HG03565 (cell line): Measurements from ENCODE around the gene RC3H1.
"Not testable (repeated sequence)": the region's sequence is repeated elsewhere in the genome, so short reads cannot be mapped to it uniquely, and the experiment has no call there.

Experiments used
- ATAC-seq: cut with Tn5 transposase; IDR thresholded peaks from one replicate; pipeline ENCODE4 v1.9.1; 2021; ENCODE audit warnings: mild to moderate bottlenecking, moderate library complexity; ENCODE audit not compliant: unreplicated experiment

The RC3H1 gene, protein sequence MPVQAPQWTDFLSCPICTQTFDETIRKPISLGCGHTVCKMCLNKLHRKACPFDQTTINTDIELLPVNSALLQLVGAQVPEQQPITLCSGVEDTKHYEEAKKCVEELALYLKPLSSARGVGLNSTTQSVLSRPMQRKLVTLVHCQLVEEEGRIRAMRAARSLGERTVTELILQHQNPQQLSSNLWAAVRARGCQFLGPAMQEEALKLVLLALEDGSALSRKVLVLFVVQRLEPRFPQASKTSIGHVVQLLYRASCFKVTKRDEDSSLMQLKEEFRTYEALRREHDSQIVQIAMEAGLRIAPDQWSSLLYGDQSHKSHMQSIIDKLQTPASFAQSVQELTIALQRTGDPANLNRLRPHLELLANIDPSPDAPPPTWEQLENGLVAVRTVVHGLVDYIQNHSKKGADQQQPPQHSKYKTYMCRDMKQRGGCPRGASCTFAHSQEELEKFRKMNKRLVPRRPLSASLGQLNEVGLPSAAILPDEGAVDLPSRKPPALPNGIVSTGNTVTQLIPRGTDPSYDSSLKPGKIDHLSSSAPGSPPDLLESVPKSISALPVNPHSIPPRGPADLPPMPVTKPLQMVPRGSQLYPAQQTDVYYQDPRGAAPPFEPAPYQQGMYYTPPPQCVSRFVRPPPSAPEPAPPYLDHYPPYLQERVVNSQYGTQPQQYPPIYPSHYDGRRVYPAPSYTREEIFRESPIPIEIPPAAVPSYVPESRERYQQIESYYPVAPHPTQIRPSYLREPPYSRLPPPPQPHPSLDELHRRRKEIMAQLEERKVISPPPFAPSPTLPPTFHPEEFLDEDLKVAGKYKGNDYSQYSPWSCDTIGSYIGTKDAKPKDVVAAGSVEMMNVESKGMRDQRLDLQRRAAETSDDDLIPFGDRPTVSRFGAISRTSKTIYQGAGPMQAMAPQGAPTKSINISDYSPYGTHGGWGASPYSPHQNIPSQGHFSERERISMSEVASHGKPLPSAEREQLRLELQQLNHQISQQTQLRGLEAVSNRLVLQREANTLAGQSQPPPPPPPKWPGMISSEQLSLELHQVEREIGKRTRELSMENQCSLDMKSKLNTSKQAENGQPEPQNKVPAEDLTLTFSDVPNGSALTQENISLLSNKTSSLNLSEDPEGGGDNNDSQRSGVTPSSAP

DNA sequence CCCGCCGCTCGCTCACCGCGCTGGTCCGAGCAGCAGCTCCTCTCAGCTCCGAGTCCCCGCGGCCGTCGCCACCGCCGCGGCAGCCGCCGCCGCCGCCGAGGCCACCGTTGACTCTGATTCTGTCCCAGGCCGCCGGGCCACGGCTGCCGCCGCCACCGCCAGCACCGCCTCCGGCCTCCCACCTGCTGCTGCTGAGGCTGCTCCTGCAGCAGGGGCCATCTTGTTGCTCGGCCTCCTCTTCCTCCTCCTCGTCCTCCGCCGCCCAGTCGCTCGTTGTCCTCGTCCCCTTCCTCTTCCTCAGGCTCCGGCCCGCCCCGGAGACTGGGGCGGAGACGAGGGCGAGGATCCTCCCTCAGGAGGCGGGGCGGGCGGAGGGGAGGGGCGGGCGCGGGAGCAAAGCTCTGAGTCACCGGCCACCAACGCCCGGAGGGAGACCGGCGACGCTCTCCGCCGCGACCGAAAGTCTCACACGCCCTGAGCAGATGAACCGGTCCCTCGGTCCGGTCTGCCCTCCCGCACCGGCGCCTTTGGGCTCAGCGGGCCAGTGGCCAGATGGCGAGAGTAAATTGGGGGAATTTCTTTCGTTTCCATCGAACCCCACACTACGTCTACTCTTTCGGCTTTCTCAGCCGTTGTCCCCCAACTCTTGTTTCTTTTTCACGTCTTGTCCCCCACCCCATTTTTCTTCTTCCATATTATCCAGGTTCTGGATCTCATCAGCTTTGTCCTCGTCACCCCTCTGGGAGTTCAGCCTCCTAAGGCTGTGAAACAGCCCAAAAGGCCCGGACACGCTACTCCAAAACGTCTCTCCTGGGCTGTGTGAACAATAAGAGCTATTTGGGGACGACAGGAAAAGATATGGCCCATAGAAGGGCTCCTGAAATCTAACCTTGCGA lies at the start of gene RC3H1:
TSS of gene RC3H1 (minus strand) at position 278 of the 896 bp plus-strand sequence. CDS start 29,372 bp downstream, outside the sequence.
- peak; percentile 78 for ATAC-seq

GRCh38 chr1:174070614-174071013 lies 48.5 kb upstream of the RC3H1 start:
- ATAC-seq = no peak

GRCh38 chr1:174068000-174068399 lies 45.8 kb upstream of the RC3H1 start:
- no peak for ATAC-seq

GRCh38 chr1:174060090-174060489 lies 37.9 kb upstream of the RC3H1 start:
- no peak for ATAC-seq

- ATAC-seq = no peak
These were observed 36.5 kb upstream of the RC3H1 start for GRCh38 chr1:174058624-174059023.

- ATAC-seq = not testable (repeated sequence)
These were observed 34.5 kb upstream of the RC3H1 start for GRCh38 chr1:174056609-174057008.

- not testable (repeated sequence) for ATAC-seq
These were observed 33.6 kb upstream of the RC3H1 start for GRCh38 chr1:174055797-174056196.

- no peak for ATAC-seq
These were observed 31.7 kb upstream of the RC3H1 start for GRCh38 chr1:174053826-174054225.

DNA sequence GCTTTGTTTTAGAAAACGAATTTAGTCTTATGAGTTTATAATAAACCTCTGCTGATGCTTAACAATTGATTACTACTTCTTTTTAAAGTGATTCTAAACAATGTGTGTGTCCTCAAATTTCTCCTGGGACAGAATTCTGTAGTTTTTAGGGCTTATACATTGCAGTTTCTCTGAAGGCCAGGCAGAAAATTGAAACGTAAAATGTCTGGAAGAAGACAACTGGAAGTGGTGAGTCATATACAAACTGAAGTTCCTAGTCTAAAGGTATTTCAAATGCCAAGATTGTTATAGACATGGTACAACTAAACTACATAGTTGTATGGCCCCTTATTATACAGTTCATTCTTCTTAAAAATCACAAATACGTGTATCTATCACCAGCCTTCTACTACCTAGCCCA lies 30.5 kb upstream of the RC3H1 start:
- ATAC-seq = no peak

- no peak for ATAC-seq
These were observed 29.8 kb upstream of the RC3H1 start for GRCh38 chr1:174051956-174052355.

GRCh38 chr1:174049514-174049913 lies 27.4 kb upstream of the RC3H1 start:
- ATAC-seq = no peak

- ATAC-seq = no peak
These were observed 22.5 kb upstream of the RC3H1 start for GRCh38 chr1:174044418-174045222.

GRCh38 chr1:174042509-174042908 lies 20.4 kb upstream of the RC3H1 start:
- ATAC-seq = not testable (repeated sequence)

DNA sequence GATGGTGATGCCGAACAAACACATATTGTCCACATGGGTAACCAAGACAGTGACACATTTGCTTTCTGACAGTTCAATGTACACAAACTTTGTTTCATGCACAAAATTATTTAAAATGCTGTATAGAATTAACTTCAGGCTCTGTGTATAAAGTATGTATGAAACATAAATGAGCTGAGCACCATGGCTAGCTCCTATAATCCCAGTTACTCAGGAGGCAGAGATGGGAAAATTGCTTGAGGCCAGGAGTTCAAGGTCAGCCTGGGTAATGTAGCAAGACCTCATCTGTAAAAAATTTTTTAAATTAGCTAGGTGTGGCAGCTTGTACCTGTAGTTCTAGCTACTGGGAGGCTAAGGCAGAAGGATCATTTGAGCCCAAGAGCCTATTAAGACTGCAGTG lies 19.2 kb upstream of the RC3H1 start:
- ATAC-seq = no peak

DNA sequence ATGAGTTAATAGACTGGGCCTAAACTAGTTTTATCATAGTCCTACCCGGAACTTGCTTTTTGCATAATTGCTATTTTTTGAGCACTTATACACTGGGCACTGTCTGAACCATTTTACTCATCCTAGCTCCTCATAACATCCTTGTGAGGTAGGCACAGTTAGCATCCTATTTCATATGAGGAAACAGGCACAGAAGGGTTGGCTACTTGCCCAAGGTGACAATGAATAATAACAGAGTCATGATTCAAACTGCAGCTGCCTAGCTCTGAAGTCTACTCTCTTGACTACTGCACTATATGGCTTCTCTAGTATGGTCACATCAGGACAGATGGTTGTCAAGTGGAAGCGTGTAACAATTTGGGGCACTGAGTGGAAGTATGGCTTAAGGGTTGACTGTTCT lies 18.2 kb upstream of the RC3H1 start:
- ATAC-seq = no peak

DNA sequence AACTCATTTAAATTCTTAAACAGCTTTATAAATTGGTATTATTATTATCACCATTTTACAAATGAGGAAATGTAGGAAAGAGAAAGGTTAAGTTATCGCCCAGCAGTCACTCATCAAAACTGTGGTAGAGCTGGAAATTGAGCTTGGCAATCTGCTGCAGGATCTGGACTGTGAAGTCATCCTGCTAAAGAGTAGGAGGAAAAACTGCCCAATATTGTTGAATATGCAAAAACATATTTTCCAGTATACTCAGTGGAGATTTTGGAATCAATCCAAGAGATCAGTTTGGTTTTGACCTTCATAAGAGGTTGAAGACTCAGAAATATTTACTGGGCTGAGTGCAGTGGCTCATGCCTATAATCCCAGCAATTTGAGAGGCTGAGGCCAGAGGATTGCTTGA lies 16.9 kb upstream of the RC3H1 start:
- no peak for ATAC-seq

- ATAC-seq = no peak
These were observed 14.6 kb upstream of the RC3H1 start for GRCh38 chr1:174036798-174037197.

GRCh38 chr1:174036204-174036603 lies 14.0 kb upstream of the RC3H1 start:
- ATAC-seq = no peak

- ATAC-seq = no peak
These were observed 10.6 kb upstream of the RC3H1 start for GRCh38 chr1:174032671-174033222.
